Glutamatergic neuron (in vitro differentiated cells): ENCODE data around the gene COBLL1. TPM values are rescaled to one million over a fixed set of nuclear protein-coding genes. Genes with fewer than 3 reads are reported as not detected.

Experiments
- DNase-seq: peaks from one replicate; pipeline ENCODE4 v3.0.0; 2022
- H3K27ac Mint-ChIP-seq: one replicate; pipeline ENCODE4 v1.8.0; 2020; ENCODE audit warnings: mild to moderate bottlenecking, mixed read lengths, inconsistent platforms; ENCODE audit not compliant: unreplicated experiment
- H3K27me3 Mint-ChIP-seq: one replicate; pipeline ENCODE4 v1.8.0; 2020; ENCODE audit warnings: mild to moderate bottlenecking, moderate library complexity, mixed read lengths, inconsistent platforms; ENCODE audit not compliant: unreplicated experiment
- H3K36me3 Mint-ChIP-seq: one replicate; pipeline ENCODE4 v1.8.0; 2020; ENCODE audit warnings: mild to moderate bottlenecking, mixed read lengths, inconsistent platforms; ENCODE audit not compliant: unreplicated experiment
- H3K4me1 Mint-ChIP-seq: one replicate; pipeline ENCODE4 v1.8.0; 2020; ENCODE audit warnings: mild to moderate bottlenecking, low read depth, mixed read lengths, inconsistent platforms; ENCODE audit not compliant: unreplicated experiment
- H3K4me3 Mint-ChIP-seq: one replicate; pipeline ENCODE4 v1.8.0; 2020; ENCODE audit warnings: mild to moderate bottlenecking, mixed read lengths, inconsistent platforms; ENCODE audit not compliant: unreplicated experiment
- H3K9me3 Mint-ChIP-seq: one replicate; pipeline ENCODE4 v1.8.0; 2020; ENCODE audit warnings: mild to moderate bottlenecking, moderate library complexity, mixed read lengths, inconsistent platforms; ENCODE audit not compliant: unreplicated experiment
- CTCF ChIP-seq: fragments of 200-600 bp; sonication (generic); IDR thresholded peaks from one replicate; pipeline ENCODE4 v1.5.0; 2021; ENCODE audit not compliant: partially characterized antibody, unreplicated experiment
- total RNA-seq: library from RNA; stranded (reverse); fragmentation: NEBNext Ultra II Directional; extraction: Animal tissue kit (Norgen Biotek cat#: 25700); gene quantifications from one replicate; pipeline ENCODE4 v1.2.1, GENCODE V29; 2021; ENCODE audit not compliant: unreplicated experiment

COBLL1 gene
- total RNA-seq, 1 donor from 2014 or later, result 0.91 TPM

GRCh38 chr2:164882276-164882675 lies 40.7 kb upstream of the COBLL1 start:
- Mint-ChIP-seq H3K4me3 (no peak overlapping the region), H3K9me3 (no peaks in the 10 kb centered on the region), H3K27ac (no peak overlapping the region), H3K4me1 (no peaks in the 10 kb centered on the region), H3K27me3 (no peaks in the 10 kb centered on the region), H3K36me3 (no peaks in the 10 kb centered on the region)
- DNase-seq, result no peak
- TF ChIP-seq CTCF, result no peak

GRCh38 chr2:164881524-164881923 lies 39.9 kb upstream of the COBLL1 start:
- H3K4me3 Mint-ChIP-seq, result no peak overlapping the region
- TF ChIP-seq CTCF, result no peak
- no peaks in the 10 kb centered on the region for H3K4me1 Mint-ChIP-seq
- H3K27me3 Mint-ChIP-seq, result no peaks in the 10 kb centered on the region
- H3K9me3 Mint-ChIP-seq, result no peaks in the 10 kb centered on the region
- DNase-seq, result no peak
- H3K36me3 Mint-ChIP-seq, result no peaks in the 10 kb centered on the region
- H3K27ac Mint-ChIP-seq, result no peak overlapping the region

- no peak overlapping the region for H3K4me3 Mint-ChIP-seq
- DNase-seq, result no peak
- no peaks in the 10 kb centered on the region for H3K9me3 Mint-ChIP-seq
- no peak overlapping the region for H3K27ac Mint-ChIP-seq
- no peaks in the 10 kb centered on the region for H3K4me1 Mint-ChIP-seq
- H3K36me3 Mint-ChIP-seq, result no peaks in the 10 kb centered on the region
- H3K27me3 Mint-ChIP-seq, result no peaks in the 10 kb centered on the region
- no peak for TF ChIP-seq CTCF
Observed at GRCh38 chr2:164879901-164880535, 38.4 kb upstream of the COBLL1 start.

GRCh38 chr2:164877927-164878326 lies 36.3 kb upstream of the COBLL1 start:
- Mint-ChIP-seq H3K36me3 (no peaks in the 10 kb centered on the region), H3K27ac (no peak overlapping the region), H3K4me1 (no peaks in the 10 kb centered on the region), H3K4me3 (no peak overlapping the region), H3K27me3 (no peaks in the 10 kb centered on the region), H3K9me3 (no peaks in the 10 kb centered on the region)
- TF ChIP-seq CTCF, result no peak
- no peak for DNase-seq

DNA sequence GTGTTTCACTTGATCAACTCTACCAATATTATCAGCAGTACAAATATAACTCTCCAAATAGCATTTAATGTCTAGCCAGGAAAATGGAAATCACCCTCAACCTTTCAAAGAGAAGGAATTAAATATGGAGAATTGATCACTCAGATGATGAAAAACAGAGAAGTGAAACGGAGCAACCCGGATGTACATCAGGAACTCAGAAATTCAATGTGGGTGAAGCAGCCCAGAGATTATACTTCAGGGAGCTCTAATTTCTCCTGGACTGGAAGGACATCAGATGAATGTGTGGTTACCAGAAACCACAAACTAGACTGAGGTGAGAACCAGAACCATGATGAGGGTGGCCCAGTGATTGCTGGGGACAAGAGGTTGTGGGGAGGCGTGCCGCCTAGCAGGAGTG lies 35.5 kb upstream of the COBLL1 start:
- no peak for TF ChIP-seq CTCF
- Mint-ChIP-seq H3K27me3 (no peaks in the 10 kb centered on the region), H3K27ac (no peak overlapping the region), H3K4me1 (no peaks in the 10 kb centered on the region), H3K36me3 (no peaks in the 10 kb centered on the region), H3K9me3 (no peaks in the 10 kb centered on the region), H3K4me3 (no peak overlapping the region)
- no peak for DNase-seq
